Right cardiac atrium (tissue), 5 donors: ENCODE data around the gene TSPAN5. TPM values are rescaled to one million over a fixed set of nuclear protein-coding genes. Genes with fewer than 3 reads are reported as not detected.

Experiments used
- ATAC-seq, 2 donors: fragments of 200-7000 bp; cut with Tn5 transposase; one replicate each; pipeline versions ENCODE4 v1.8.0 to v1.9.1; 2020; ENCODE audit warnings: moderate library complexity in 2 of 2, mild to moderate bottlenecking in 1 of 2
- DNase-seq, 3 donors: peaks; one replicate each; pipeline ENCODE4 v3.0.0-alpha.2; 2020
- H3K27ac ChIP-seq: one replicate; pipeline ENCODE4 v1.5.1; 2013; ENCODE audit warnings: mild to moderate bottlenecking, low read length, control low read depth, moderate library complexity
- H3K27me3 ChIP-seq: one replicate; pipeline ENCODE4 v1.6.1; 2013; ENCODE audit not compliant: control insufficient read depth, insufficient read depth
- H3K4me1 ChIP-seq: one replicate; pipeline ENCODE4 v1.6.1; 2013; ENCODE audit warnings: low read length; ENCODE audit not compliant: control insufficient read depth, insufficient read depth
- H3K4me3 ChIP-seq: one replicate; pipeline ENCODE4 v1.5.1; 2013; ENCODE audit warnings: low read length, control low read depth
- H3K9me3 ChIP-seq: one replicate; pipeline ENCODE4 v1.6.1; 2013; ENCODE audit warnings: low read length; ENCODE audit not compliant: control insufficient read depth
- WGBS: extraction: QIAGEN DNeasy Blood & Tissue Kit; methylation state at CpG from one replicate; pipeline ENCODE4 v1.1.7; 2013; 5-methylcytosine and 5-hydroxymethylcytosine counted together
- intact Hi-C, 4 donors: fragments of 100-400 bp; cut with DNase I; formaldehyde crosslinking; loops; one replicate each; pipeline versions ENCODE4 v1.11.0 to v1.14.0; 2022 to 2023
- polyA plus RNA-seq: library from polyadenylated mRNA; stranded (reverse); fragments of 200-250 nt; gene quantifications from one replicate; pipeline ENCODE4 v1.2.3, GENCODE V29; 2013
- total RNA-seq, 4 donors: library from RNA; stranded (reverse); fragmentation: NEBNext Ultra II Directional; extraction: Animal tissue kit (Norgen Biotek cat#: 25700); gene quantifications; one replicate each; pipeline ENCODE4 v1.2.1, GENCODE V29; 2021
- donor health status: healthy with polysubstance abuse.
- donor health status: DM: no; HTN: yes; CAD: no.
- donor health status: DM: no; HTN: no; CAD: no.
- donor health status: DM: no; HTN: yes; CAD: no; lungs with severe emphysema.
- donor health status: DM: yes; HTN: yes; CAD: no.

The TSPAN5 gene
- total and polyA plus RNA-seq, 5 donors = 1.2 to 2.5 (median 2.1) TPM

- H3K27ac ChIP-seq = no peak overlapping the region
- ATAC-seq = no peak
- no peaks in the 10 kb centered on the region for H3K27me3 ChIP-seq
- no peaks in the 10 kb centered on the region for H3K4me1 ChIP-seq
- no peak for DNase-seq
- 89% methylated on average over 1 of the region's 1 CpG for WGBS
- intact Hi-C loops = no loop called here
- H3K4me3 ChIP-seq = no peak overlapping the region
- H3K9me3 ChIP-seq = no peaks in the 10 kb centered on the region
These were observed 29.5 kb upstream of the TSPAN5 start for GRCh38 chr4:98687876-98688275.

GRCh38 chr4:98686847-98687246 is 28.4 kb upstream of the TSPAN5 start:
- H3K27me3 ChIP-seq = no peaks in the 10 kb centered on the region
- no peaks in the 10 kb centered on the region for H3K4me1 ChIP-seq
- intact Hi-C loops = no loop called here
- H3K9me3 ChIP-seq = no peaks in the 10 kb centered on the region
- H3K27ac ChIP-seq = no peak overlapping the region
- 24% methylated on average over 1 of the region's 1 CpG for WGBS
- ATAC-seq (no peak), DNase-seq (no peak)
- H3K4me3 ChIP-seq = no peak overlapping the region

- Histone ChIP-seq H3K27me3 (no peaks in the 10 kb centered on the region), H3K27ac (no peak overlapping the region), H3K4me3 (no peak overlapping the region), H3K4me1 (no peaks in the 10 kb centered on the region), H3K9me3 (no peaks in the 10 kb centered on the region)
- DNase-seq (no peak), ATAC-seq (no peak)
- 95% methylated on average over 3 of the region's 3 CpGs for WGBS
- intact Hi-C loops = no loop called here
These were observed 27.8 kb upstream of the TSPAN5 start for GRCh38 chr4:98686043-98686707.

- H3K4me3 ChIP-seq = no peak overlapping the region
- H3K27ac ChIP-seq = no peak overlapping the region
- H3K4me1 ChIP-seq = no peaks in the 10 kb centered on the region
- ATAC-seq (no peak), DNase-seq (no peak)
- no peaks in the 10 kb centered on the region for H3K9me3 ChIP-seq
- WGBS = 67% methylated on average over 8 of the region's 8 CpGs
- intact Hi-C loops = no loop called here
- H3K27me3 ChIP-seq = no peaks in the 10 kb centered on the region
These were observed 27.0 kb upstream of the TSPAN5 start for GRCh38 chr4:98685225-98686042.

- no peaks in the 10 kb centered on the region for H3K27me3 ChIP-seq
- H3K9me3 ChIP-seq = no peaks in the 10 kb centered on the region
- no peaks in the 10 kb centered on the region for H3K4me1 ChIP-seq
- WGBS = 74% methylated on average over 2 of the region's 2 CpGs
- ATAC-seq (no peak), DNase-seq (no peak)
- intact Hi-C loops = no loop called here
- no peak overlapping the region for H3K27ac ChIP-seq
- no peak overlapping the region for H3K4me3 ChIP-seq
These were observed 24.3 kb upstream of the TSPAN5 start for GRCh38 chr4:98682719-98683118.

- no peaks in the 10 kb centered on the region for H3K9me3 ChIP-seq
- no peak for ATAC-seq
- no peaks in the 10 kb centered on the region for H3K27me3 ChIP-seq
These were observed 22.4 kb upstream of the TSPAN5 start for GRCh38 chr4:98680806-98681205.

GRCh38 chr4:98679738-98680137 is 21.3 kb upstream of the TSPAN5 start:
- ATAC-seq = no peak
- DNase-seq = no peak
- H3K9me3 ChIP-seq = no peaks in the 10 kb centered on the region
- intact Hi-C loops = no loop called here
- 51% methylated on average over 4 of the region's 4 CpGs for WGBS
- H3K4me3 ChIP-seq = no peak overlapping the region
- no peak overlapping the region for H3K27ac ChIP-seq
- no peaks in the 10 kb centered on the region for H3K27me3 ChIP-seq
- no peaks in the 10 kb centered on the region for H3K4me1 ChIP-seq

More at GRCh38 chr4:98680806-98681205, 22.4 kb upstream of the TSPAN5 start:
- no peak for DNase-seq
- Histone ChIP-seq H3K4me3 (no peak overlapping the region), H3K4me1 (no peaks in the 10 kb centered on the region), H3K27ac (no peak overlapping the region)
- intact Hi-C loops = no loop called here

GRCh38 chr4:98677799-98678198 is 19.4 kb upstream of the TSPAN5 start:
- no peak overlapping the region for H3K27ac ChIP-seq
- no peak for ATAC-seq
- 94% methylated on average over 3 of the region's 3 CpGs for WGBS
- H3K27me3 ChIP-seq = no peaks in the 10 kb centered on the region
- no peaks in the 10 kb centered on the region for H3K9me3 ChIP-seq
- intact Hi-C loops = no loop called here
- DNase-seq = no peak
- no peak overlapping the region for H3K4me3 ChIP-seq
- no peaks in the 10 kb centered on the region for H3K4me1 ChIP-seq

GRCh38 chr4:98674404-98675173 is 16.2 kb upstream of the TSPAN5 start:
- 75% methylated on average over 4 of the region's 4 CpGs for WGBS
- H3K27me3 ChIP-seq = no peaks in the 10 kb centered on the region
- ATAC-seq = no peak
- H3K9me3 ChIP-seq = no peaks in the 10 kb centered on the region
- H3K27ac ChIP-seq = no peak overlapping the region
- no peak overlapping the region for H3K4me3 ChIP-seq
- intact Hi-C loops = no loop called here
- DNase-seq = no peak
- no peaks in the 10 kb centered on the region for H3K4me1 ChIP-seq

GRCh38 chr4:98673978-98674377 is 15.6 kb upstream of the TSPAN5 start:
- H3K27me3 ChIP-seq = no peaks in the 10 kb centered on the region
- H3K27ac ChIP-seq = no peak overlapping the region
- no peaks in the 10 kb centered on the region for H3K9me3 ChIP-seq
- no peak for DNase-seq
- H3K4me3 ChIP-seq = no peak overlapping the region
- no peaks in the 10 kb centered on the region for H3K4me1 ChIP-seq
- intact Hi-C loops = no loop called here
- no peak for ATAC-seq
- WGBS = 85% methylated on average over 6 of the region's 6 CpGs

- Histone ChIP-seq H3K27me3 (no peaks in the 10 kb centered on the region), H3K27ac (no peak overlapping the region), H3K4me1 (no peaks in the 10 kb centered on the region), H3K4me3 (no peak overlapping the region), H3K9me3 (no peaks in the 10 kb centered on the region)
- DNase-seq = no peak
- ATAC-seq = no peak
- WGBS = 74% methylated on average over 4 of the region's 4 CpGs
- intact Hi-C loops = no loop called here
These were observed 14.9 kb upstream of the TSPAN5 start for GRCh38 chr4:98673288-98673644.
